ENCODE measurements around the gene ITGA3. TPM values are rescaled to one million over a fixed set of nuclear protein-coding genes. Genes with fewer than 3 reads are reported as not detected.

Gene ITGA3
- total RNA-seq, 2 donors from 2014 or later: 16.6 to 21.7 TPM

DNA sequence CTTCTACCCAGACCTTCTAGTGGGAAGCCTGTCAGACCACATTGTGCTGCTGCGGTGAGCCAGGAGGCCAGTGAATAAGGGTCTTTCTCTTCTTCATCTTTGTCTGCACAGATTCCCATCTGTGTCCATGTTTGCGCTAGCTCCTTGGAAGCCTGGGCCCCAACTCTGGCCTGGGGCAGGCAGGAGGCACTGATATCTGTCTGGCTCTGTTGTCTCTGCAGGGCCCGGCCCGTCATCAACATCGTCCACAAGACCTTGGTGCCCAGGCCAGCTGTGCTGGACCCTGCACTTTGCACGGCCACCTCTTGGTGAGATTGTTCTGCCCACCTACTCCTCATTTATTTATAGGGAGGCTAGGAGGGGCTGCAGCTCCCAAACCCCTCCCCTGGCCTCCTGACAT lies 18.3 kb downstream of the ITGA3 start:
- TF ChIP-seq, protein P1, sequence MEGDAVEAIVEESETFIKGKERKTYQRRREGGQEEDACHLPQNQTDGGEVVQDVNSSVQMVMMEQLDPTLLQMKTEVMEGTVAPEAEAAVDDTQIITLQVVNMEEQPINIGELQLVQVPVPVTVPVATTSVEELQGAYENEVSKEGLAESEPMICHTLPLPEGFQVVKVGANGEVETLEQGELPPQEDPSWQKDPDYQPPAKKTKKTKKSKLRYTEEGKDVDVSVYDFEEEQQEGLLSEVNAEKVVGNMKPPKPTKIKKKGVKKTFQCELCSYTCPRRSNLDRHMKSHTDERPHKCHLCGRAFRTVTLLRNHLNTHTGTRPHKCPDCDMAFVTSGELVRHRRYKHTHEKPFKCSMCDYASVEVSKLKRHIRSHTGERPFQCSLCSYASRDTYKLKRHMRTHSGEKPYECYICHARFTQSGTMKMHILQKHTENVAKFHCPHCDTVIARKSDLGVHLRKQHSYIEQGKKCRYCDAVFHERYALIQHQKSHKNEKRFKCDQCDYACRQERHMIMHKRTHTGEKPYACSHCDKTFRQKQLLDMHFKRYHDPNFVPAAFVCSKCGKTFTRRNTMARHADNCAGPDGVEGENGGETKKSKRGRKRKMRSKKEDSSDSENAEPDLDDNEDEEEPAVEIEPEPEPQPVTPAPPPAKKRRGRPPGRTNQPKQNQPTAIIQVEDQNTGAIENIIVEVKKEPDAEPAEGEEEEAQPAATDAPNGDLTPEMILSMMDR (conservative IDR thresholded peaks at IDR 0.05): no peak
- Mint-ChIP-seq H3K4me3 (no peak overlapping the region), H3K4me1 (peaks cover 6% of the 10 kb centered on the region), H3K27me3 (ENCODE audit: insufficient read depth) (peaks cover 93% of the 10 kb centered on the region), H3K27ac (no peak overlapping the region), H3K9me3 (peaks cover 4% of the 10 kb centered on the region), H3K36me3 (ENCODE audit: low read depth) (peaks cover 29% of the 10 kb centered on the region)
- no peak overlapping the region for H3K27ac ChIP-seq (ENCODE audit: low read depth, low read length)
- no peak for DNase-seq
- H3K4me3 ChIP-seq (ENCODE audit: low read length): no peak overlapping the region
- 91 to 100% methylated on average over 2 to 6 of the region's 6 CpGs for WGBS, 2 experiments (ENCODE audit: insufficient coverage in 1 of 2, insufficient read length in 1 of 2)
- H3K4me1 ChIP-seq (ENCODE audit: control insufficient read depth, insufficient read depth, low read length): peaks cover 5% of the 10 kb centered on the region
- H3K36me3 ChIP-seq (ENCODE audit: control insufficient read depth, insufficient read depth, low read length): peaks cover 3% of the 10 kb centered on the region
- H3K9me3 ChIP-seq (ENCODE audit: control insufficient read depth, low read length): peaks cover 9% of the 10 kb centered on the region
- H3K27me3 ChIP-seq (ENCODE audit: control insufficient read depth, insufficient read depth, low read length, poor library complexity, severe bottlenecking): peaks cover 82% of the 10 kb centered on the region
- H3K9ac ChIP-seq (ENCODE audit: extremely low read depth, low read length, poor library complexity, severe bottlenecking): no peak overlapping the region

DNA sequence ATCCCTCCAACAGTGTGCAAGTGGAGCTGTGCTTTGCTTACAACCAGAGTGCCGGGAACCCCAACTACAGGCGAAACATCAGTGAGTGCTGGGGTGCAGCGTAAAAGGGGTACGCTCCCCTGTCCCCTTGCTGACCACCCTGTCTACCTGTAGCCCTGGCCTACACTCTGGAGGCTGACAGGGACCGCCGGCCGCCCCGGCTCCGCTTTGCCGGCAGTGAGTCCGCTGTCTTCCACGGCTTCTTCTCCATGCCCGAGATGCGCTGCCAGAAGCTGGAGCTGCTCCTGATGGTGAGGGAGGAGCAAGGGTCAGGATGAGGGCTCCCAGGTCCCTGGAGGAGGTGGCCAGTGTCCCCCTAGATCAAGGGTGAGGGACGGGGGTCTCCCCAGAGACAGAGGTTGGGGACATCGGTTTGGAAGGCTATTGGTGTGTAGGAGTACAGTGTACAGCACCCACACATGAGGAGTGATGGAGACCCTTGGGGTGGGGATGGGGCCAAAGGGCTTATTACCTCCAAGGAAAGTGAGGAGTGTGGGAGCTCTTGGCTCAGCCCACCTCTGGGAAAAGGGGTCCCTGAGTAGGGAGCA lies 19.6 kb downstream of the ITGA3 start:
- peaks cover 3% of the 10 kb centered on the region for H3K36me3 ChIP-seq (ENCODE audit: control insufficient read depth, insufficient read depth, low read length)
- no peak overlapping the region for H3K4me3 ChIP-seq (ENCODE audit: low read length)
- Mint-ChIP-seq H3K27me3 (ENCODE audit: insufficient read depth) (peaks cover 82% of the 10 kb centered on the region), H3K36me3 (ENCODE audit: low read depth) (peaks cover 29% of the 10 kb centered on the region), H3K27ac (no peak overlapping the region), H3K9me3 (peaks cover 4% of the 10 kb centered on the region), H3K4me3 (no peak overlapping the region), H3K4me1 (peaks cover 6% of the 10 kb centered on the region)
- WGBS, 2 experiments (ENCODE audit: insufficient coverage in 1 of 2, insufficient read length in 1 of 2): 96 to 97% methylated on average over 10 to 16 of the region's 16 CpGs
- no peak overlapping the region for H3K9ac ChIP-seq (ENCODE audit: extremely low read depth, low read length, poor library complexity, severe bottlenecking)
- H3K4me1 ChIP-seq (ENCODE audit: control insufficient read depth, insufficient read depth, low read length): peaks cover 5% of the 10 kb centered on the region
- no peak for DNase-seq
- peaks cover 9% of the 10 kb centered on the region for H3K9me3 ChIP-seq (ENCODE audit: control insufficient read depth, low read length)
- H3K27ac ChIP-seq (ENCODE audit: low read depth, low read length): no peak overlapping the region
- peaks cover 69% of the 10 kb centered on the region for H3K27me3 ChIP-seq (ENCODE audit: control insufficient read depth, insufficient read depth, low read length, poor library complexity, severe bottlenecking)
- TF ChIP-seq, protein P1 (conservative IDR thresholded peaks at IDR 0.05): no peak

DNA sequence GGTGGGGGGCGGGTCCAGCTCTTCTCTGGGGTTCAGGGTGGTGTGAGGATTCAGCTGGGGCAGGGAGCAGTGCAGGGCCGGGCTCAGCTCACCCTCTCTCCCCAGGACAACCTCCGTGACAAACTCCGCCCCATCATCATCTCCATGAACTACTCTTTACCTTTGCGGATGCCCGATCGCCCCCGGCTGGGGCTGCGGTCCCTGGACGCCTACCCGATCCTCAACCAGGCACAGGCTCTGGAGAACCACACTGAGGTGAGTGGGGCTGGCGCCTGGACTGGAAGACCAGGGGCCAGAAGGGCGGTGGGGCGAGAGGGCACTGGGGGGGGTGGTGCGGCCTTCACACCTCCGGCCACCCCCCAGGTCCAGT lies 20.3 kb downstream of the ITGA3 start:
- Histone ChIP-seq H3K4me1 (ENCODE audit: control insufficient read depth, insufficient read depth, low read length) (peaks cover 5% of the 10 kb centered on the region), H3K27ac (ENCODE audit: low read depth, low read length) (no peak overlapping the region), H3K27me3 (ENCODE audit: control insufficient read depth, insufficient read depth, low read length, poor library complexity, severe bottlenecking) (peaks cover 62% of the 10 kb centered on the region), H3K9ac (ENCODE audit: extremely low read depth, low read length, poor library complexity, severe bottlenecking) (no peak overlapping the region), H3K4me3 (ENCODE audit: low read length) (no peak overlapping the region), H3K9me3 (ENCODE audit: control insufficient read depth, low read length) (peaks cover 7% of the 10 kb centered on the region), H3K36me3 (ENCODE audit: control insufficient read depth, insufficient read depth, low read length) (peaks cover 3% of the 10 kb centered on the region)
- Mint-ChIP-seq H3K27me3 (ENCODE audit: insufficient read depth) (peaks cover 76% of the 10 kb centered on the region), H3K9me3 (peaks cover 1% of the 10 kb centered on the region), H3K4me1 (peaks cover 6% of the 10 kb centered on the region), H3K36me3 (ENCODE audit: low read depth) (peaks cover 26% of the 10 kb centered on the region), H3K4me3 (no peak overlapping the region), H3K27ac (no peak overlapping the region)
- no peak for DNase-seq
- WGBS, 2 experiments (ENCODE audit: insufficient coverage in 1 of 2, insufficient read length in 1 of 2): 92 to 96% methylated on average over 7 to 16 of the region's 16 CpGs
- TF ChIP-seq, protein P1 (conservative IDR thresholded peaks at IDR 0.05): no peak

Measured in endodermal cell (in vitro differentiated cells).